ENCODE measurements around the gene MPND. TPM values are rescaled to one million over a fixed set of nuclear protein-coding genes. Genes with fewer than 3 reads are reported as not detected.

The MPND gene
- total RNA-seq, 1 experiment from 2014 or later, result 24.3 TPM

DNA sequence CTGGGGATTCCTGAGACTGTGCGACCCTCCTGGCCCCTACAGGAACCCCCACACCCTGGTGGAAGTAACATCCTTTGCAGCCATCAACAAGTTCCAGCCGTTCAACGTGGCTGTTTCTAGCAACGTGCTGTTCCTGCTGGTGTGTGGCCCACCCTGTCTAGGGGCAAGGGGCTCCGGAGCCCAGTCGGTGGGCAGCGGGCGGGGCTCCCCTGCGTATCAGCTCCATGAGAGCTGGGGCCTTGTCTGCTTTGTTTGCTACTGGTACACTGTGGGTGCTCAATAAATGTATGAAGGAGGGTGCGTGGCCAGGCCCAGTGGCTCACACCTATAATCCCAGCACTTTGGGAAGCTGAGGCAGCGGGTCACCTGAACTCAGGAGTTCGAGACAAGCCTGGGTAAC, 10.9 kb downstream of the MPND start:
- Histone ChIP-seq H3K4me1 (ENCODE audit: control insufficient read depth in 1 of 2, insufficient read depth in 2 of 2, low read length in 2 of 2) (no peaks in the 10 kb centered on the region), H2AFZ (ENCODE audit: low read depth, low read length, poor library complexity, severe bottlenecking) (no peak overlapping the region), H3K36me3 (ENCODE audit: control insufficient read depth in 1 of 2, insufficient read depth in 2 of 2, low read length in 2 of 2) (peaks cover 3 to 4% of the 10 kb centered on the region in 2 experiments; a peak in 2 of 4 replicates), H3K27me3 (ENCODE audit: insufficient read depth, low read length) (no peaks in the 10 kb centered on the region), H3K9me2 (ENCODE audit: insufficient read depth) (no peaks in the 10 kb centered on the region), H3K4me2 (ENCODE audit: low read length) (no peak overlapping the region), H3K4me3 (replicated peaks in 1 of 2; ENCODE audit: low read depth in 1 of 2, low read length in 2 of 2) (no peak overlapping the region), H4K20me1 (ENCODE audit: insufficient read depth) (no peaks in the 10 kb centered on the region), H3K27ac (ENCODE audit: low read depth, low read length) (no peak overlapping the region; the same call in 1 of the 2 replicates), H3K9me3 (ENCODE audit: control insufficient read depth in 1 of 2, insufficient read depth in 1 of 2, low read depth in 1 of 2, low read length in 2 of 2) (no peaks in the 10 kb centered on the region), H3K79me2 (ENCODE audit: insufficient read depth, low read length) (no peaks in the 10 kb centered on the region), H3K9ac (ENCODE audit: low read length) (no peak overlapping the region)
- no TSS peak for BruUV-seq (replicated peaks)
- DNase-seq (ENCODE audit: low read depth, low spot score) (no peak), ATAC-seq (no peak)
- intact Hi-C loops (cut with micrococcal nuclease), result no loop called here
- TF ChIP-seq ELF1 (IDR thresholded peaks at IDR 0.05; ENCODE audit: borderline replicate concordance, low read depth) (no peak), SRF (IDR thresholded peaks at IDR 0.05; ENCODE audit: low read depth) (no peak), POLR2A (IDR thresholded peaks at IDR 0.05; ENCODE audit: borderline replicate concordance, extremely low read depth, insufficient read depth, insufficient read length) (no peak), SIN3A (IDR thresholded peaks at IDR 0.05; ENCODE audit: low read depth) (no peak), ZFX (IDR thresholded peaks at IDR 0.05) (no peak), EZH2 (IDR thresholded peaks at IDR 0.05) (no peak), FOSL1 (IDR thresholded peaks at IDR 0.05; ENCODE audit: low read depth) (no peak), RAD21 (IDR thresholded peaks at IDR 0.05; ENCODE audit: low read depth) (no peak), JUND (IDR thresholded peaks at IDR 0.05) (no peak), ZNF274 (IDR thresholded peaks at IDR 0.05; ENCODE audit: low read depth, low read length) (no peak), EGR1 (IDR thresholded peaks at IDR 0.05; ENCODE audit: low read depth) (no peak), POLR2AphosphoS5 (IDR thresholded peaks at IDR 0.05; ENCODE audit: low read depth, low read length) (no peak), SP1 (IDR thresholded peaks at IDR 0.05; ENCODE audit: low read depth) (no peak), TCF7L2 (IDR thresholded peaks at IDR 0.05; ENCODE audit: borderline replicate concordance, extremely low read depth, insufficient read depth, insufficient read length) (no peak), CEBPB (IDR thresholded peaks at IDR 0.05; ENCODE audit: low read depth) (no peak), EZH2phosphoT487 (IDR thresholded peaks at IDR 0.05; ENCODE audit: borderline replicate concordance) (no peak), ZBTB33 (IDR thresholded peaks at IDR 0.05; ENCODE audit: extremely low read depth, insufficient replicate concordance, low read length) (no peak), CTCF (IDR thresholded peaks at IDR 0.05 in 2 of 3, conservative IDR thresholded peaks at IDR 0.05 in 1 of 3; ENCODE audit: borderline replicate concordance in 1 of 3, insufficient read depth in 1 of 3, low read depth in 2 of 3, low read length in 2 of 3) (no peak), REST (IDR thresholded peaks at IDR 0.05; ENCODE audit: low read depth) (no peak)
- POLR2A ChIA-PET, result interaction anchor here (0.6 kb wide), 1 partner anchor 108 kb away, joined by 3 read pairs; the partner anchor contains the start of gene YJU2
- RAD21 ChIA-PET (ENCODE audit: low non-redundant PET in 1 of 2, low total read pairs in 2 of 2, uncharacterized antibody in 2 of 2, unreplicated experiment in 2 of 2), result no interaction called here
- CTCF ChIA-PET, result interaction anchor here (1.1 kb wide), 1 partner anchor 87 kb away, joined by 4 read pairs; no protein-coding TSS in a partner anchor
